GM21717 (cell line): ENCODE results near the gene G6PC3.
"Not testable (repeated sequence)": the region's sequence is repeated elsewhere in the genome, so short reads cannot be mapped to it uniquely, and the experiment has no call there.

Experiments
- ATAC-seq: cut with Tn5 transposase; IDR thresholded peaks from one replicate; pipeline ENCODE4 v1.9.1; 2021; ENCODE audit warnings: mild to moderate bottlenecking, moderate library complexity; ENCODE audit not compliant: unreplicated experiment

G6PC3 gene

GRCh38 chr17:44105941-44106340 lies 35.4 kb downstream of the G6PC3 start:
- no peak for ATAC-seq

- ATAC-seq = no peak
These were observed 36.3 kb downstream of the G6PC3 start for GRCh38 chr17:44106801-44107200.

GRCh38 chr17:44108440-44109311 lies 38.1 kb downstream of the G6PC3 start:
- no peak for ATAC-seq

GRCh38 chr17:44109312-44109630 lies 38.7 kb downstream of the G6PC3 start:
- no peak for ATAC-seq

- ATAC-seq = no peak
These were observed 39.6 kb downstream of the G6PC3 start for GRCh38 chr17:44110011-44110686.

GRCh38 chr17:44110823-44111633 lies 40.5 kb downstream of the G6PC3 start:
- ATAC-seq = no peak

- ATAC-seq = no peak
These were observed 41.2 kb downstream of the G6PC3 start for GRCh38 chr17:44111777-44112176.

- no peak for ATAC-seq
These were observed 42.0 kb downstream of the G6PC3 start for GRCh38 chr17:44112284-44113280.

- ATAC-seq = no peak
These were observed 42.8 kb downstream of the G6PC3 start for GRCh38 chr17:44113382-44113781.

GRCh38 chr17:44113868-44114840 lies 43.6 kb downstream of the G6PC3 start:
- ATAC-seq = no peak

GRCh38 chr17:44115585-44116415 lies 45.3 kb downstream of the G6PC3 start:
- no peak for ATAC-seq

- no peak for ATAC-seq
These were observed 46.8 kb downstream of the G6PC3 start for GRCh38 chr17:44117351-44117750.

GRCh38 chr17:44118427-44119050 lies 48.0 kb downstream of the G6PC3 start:
- ATAC-seq = no peak

- no peak for ATAC-seq
These were observed 48.5 kb downstream of the G6PC3 start for GRCh38 chr17:44119062-44119461.

GRCh38 chr17:44119798-44120197 lies 49.3 kb downstream of the G6PC3 start:
- ATAC-seq = no peak

- not testable (repeated sequence) for ATAC-seq
These were observed 49.7 kb downstream of the G6PC3 start for GRCh38 chr17:44120281-44120680.

GRCh38 chr17:44120851-44121605 lies 50.5 kb downstream of the G6PC3 start:
- ATAC-seq = no peak
